Measurements from ENCODE around the gene AKAP13.
"Not testable (repeated sequence)": the region's sequence is repeated elsewhere in the genome, so short reads cannot be mapped to it uniquely, and the experiment has no call there.

Gene AKAP13

DNA sequence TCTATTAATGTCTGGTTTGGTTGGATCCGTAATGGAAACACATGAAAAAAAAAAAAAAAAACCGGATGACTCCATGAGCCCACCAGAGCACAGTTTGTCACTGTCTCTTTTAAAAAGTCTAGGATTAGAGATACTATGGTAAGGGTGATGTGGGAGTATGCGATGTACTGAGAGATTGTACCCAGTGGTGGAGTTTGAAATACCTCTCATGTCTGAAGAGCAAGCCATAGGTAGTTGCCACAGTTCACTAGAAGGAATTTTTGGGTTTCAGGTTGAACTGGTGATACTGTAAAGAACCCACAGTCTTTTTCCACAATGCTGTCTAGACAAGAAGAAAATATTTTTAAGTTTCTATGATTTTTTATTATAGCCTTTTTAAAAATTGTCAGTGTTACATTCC lies 281.5 kb downstream of the AKAP13 start:
- no peak for DNase-seq

DNA sequence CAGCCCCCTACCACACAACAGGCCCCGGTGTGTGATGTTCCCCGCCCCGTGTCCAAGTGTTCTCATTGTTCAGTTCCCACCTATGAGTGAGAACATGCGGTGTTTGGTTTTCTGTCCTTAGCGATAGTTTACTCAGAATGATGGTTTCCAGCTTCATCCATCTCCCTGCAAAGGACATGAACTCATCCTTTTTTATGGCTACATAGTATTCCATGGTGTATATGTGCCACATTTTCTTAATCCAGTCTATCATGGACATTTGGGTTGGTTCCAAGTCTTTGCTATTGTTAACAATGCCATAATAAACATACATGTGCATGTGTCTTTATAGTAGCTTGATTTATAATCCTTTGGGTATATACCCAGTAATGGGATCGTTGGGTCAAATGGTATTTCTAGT lies 285.3 kb downstream of the AKAP13 start:
- DNase-seq: not testable (repeated sequence)

DNA sequence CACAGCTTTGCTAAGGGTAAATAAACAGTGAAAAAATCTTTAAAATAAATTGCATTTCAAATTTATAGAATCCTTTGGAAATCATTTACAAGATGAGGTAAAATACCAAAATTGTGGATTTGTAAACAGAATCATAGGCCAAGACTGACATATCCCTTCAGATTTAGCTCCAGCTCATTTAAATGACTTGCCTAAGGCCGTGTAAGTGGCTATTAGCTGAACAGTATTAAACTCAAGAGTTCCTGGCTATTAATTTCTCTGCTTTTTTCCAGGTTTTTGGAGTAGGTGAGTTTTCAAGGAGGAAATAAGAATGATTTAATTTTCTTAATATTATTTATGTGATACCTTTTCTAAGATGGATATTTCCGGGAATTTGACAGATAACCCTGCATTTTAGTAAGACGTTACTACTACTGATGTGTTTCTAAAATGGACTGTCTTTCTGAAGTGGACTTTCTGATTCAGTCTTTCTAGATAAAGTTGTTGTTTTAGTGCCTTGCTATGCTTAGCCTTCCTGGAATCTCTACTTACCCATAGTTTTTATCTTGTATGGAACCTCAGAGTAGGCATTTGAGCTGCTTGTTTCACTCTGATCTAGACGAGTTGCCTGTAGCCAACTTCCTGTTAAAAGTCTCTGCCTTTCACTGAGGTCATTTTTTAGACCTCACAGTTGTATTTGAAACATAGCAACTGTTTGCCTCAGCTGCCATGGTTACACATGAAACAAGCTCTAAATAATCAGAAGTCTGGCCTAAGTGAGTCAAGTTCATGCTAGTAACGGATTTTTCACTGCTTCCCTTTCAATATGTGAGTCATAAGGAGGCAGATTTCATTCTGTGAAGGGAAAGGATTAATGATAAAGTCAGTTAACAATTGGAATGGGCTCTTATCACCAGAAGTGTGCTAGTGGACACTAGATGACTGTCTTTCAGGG lies 287.4 kb downstream of the AKAP13 start:
- no peak for DNase-seq

DNA sequence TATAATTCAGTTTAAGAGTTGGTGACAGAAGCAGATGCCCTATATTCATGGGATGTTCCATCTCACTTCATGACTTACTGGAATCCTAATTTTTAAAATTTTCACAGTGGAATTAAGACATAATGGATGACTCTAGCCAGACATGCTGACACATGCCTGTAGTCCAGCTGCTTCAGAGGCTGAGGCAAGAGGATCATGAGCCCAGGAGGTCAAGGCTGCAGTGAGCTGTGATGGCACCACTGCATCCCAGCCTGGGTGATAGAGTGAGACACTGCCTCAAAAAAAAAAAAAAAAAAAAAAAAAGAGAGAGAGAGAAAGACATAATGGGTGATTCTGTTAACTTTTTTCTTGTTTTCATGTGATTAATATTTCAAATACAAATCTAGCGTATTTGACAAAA lies 290.8 kb downstream of the AKAP13 start:
- no peak for DNase-seq

DNA sequence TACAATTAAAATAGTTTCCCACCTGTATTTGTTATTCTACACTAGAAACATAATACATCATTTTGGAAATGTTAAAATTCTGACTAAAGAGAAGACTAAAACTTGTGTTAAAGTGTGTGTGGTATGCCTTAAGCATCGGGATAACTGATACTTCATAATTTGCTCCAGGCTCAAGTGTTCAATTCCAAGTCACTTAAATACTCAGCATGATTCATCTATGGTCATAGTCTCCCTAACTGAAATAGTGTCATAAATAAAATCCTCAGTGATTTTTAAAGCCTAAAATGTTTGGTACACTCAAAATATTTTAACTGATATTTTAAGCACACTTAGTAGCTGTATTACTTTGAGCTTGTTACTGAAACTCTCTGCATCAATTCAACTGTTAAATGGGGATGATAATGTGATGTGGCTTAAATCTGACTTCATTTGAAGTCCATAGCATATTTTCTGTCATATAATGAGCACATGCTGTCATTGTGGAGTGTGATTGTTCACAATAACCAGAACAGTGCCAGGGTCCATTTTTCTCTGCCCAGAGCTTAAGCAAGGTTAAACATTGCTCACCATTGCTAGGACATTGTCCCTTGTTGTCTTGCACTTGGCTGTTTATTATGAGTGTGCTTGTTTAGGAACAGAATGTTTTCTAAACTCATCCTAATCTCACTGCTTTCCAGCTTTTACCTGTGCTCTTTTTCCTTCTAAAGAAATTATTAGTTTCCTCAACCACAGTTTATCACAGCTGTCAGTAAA lies 292.1 kb downstream of the AKAP13 start:
- DNase-seq: no peak

DNA sequence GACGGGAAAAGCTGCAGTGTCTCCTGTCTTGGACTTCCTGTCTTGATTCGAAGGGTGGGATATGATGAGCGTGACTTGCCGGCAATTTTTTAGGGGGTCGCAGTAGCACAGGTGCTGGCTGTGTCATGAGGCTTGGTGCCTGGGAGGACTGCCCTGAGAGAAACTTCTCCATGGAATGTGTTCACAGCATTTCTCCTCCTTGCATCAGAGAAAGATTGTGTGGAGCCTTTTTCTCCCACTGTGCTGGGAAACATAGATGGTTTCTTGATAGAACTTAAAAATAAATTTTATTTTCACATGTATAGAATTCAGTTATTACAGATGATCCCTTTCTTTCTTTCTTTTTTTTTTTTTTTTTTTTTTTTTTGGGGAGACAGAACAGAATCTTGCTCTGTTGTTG lies 292.9 kb downstream of the AKAP13 start:
- DNase-seq: no peak

DNA sequence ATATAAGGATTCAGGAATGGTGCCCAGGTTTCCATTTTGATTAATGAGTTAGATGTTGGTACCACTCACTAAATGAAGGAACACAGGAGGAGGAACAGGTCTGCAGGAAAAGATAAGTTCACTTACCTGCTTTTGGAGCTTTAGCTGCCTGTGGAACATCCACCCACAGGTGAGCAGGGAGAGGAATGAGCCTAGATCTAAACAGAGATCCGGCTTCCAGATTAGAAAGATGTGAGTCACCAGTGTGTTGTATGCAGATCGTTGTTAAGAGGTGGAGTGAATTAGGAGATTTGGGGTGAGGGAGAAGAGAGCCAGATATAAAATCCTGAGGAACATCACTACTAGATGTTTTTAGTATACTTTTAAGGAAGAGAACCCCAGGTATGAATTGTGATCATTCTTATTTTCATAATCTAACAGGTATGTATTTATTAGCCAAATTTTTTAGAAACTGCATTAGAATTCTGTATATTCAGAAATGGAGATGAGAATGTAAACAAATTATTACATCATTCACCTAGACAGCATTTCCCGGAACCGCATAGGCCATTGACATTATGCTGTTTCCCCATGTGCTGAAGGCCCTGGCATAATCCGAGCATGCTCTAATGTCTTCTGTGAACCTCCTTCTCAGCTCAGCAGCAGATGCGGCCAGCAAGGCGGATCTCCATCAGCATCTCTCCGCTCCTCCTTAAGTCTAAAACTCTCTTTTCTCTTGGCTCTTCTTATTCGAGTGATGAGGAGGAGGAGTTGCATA lies 296.1 kb downstream of the AKAP13 start:
- DNase-seq: no peak

DNA sequence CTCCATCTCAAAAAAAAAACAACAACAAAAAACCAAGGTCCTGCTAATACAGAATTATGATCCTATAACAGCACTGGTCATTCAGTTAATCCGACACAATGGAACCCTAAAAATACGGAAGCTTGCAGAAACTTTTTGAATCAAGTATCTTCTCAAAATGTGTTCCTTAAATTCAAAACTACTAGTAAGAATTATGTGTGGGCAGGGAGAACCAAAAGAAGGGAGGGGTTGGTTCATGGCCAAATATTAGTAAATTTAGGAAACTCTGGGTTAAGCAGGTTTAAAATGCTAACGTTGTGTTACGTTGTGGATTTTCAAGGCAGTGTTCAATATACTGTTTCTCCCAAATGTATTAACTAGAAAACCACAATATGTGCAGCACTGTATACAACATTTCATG lies 298.8 kb downstream of the AKAP13 start:
- no peak for DNase-seq

DNA sequence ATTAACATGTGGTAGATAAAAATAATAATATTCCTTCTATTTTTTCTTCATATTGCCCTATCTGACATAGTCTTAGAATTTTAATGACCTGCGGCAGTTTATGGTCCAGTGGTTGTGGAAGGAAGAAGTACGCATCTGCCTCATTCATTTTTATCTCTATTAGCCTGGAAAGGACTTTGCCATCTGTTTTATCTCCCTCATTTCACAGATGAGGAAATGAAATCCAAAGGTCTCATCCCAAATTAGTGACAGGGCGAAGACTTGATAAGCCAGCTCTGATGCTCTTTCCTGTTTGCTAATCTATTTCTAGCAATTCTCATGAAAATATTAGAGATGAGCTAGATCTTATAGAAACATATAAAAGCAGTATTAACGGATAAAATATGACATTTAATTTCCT lies 301.0 kb downstream of the AKAP13 start:
- DNase-seq: no peak

DNA sequence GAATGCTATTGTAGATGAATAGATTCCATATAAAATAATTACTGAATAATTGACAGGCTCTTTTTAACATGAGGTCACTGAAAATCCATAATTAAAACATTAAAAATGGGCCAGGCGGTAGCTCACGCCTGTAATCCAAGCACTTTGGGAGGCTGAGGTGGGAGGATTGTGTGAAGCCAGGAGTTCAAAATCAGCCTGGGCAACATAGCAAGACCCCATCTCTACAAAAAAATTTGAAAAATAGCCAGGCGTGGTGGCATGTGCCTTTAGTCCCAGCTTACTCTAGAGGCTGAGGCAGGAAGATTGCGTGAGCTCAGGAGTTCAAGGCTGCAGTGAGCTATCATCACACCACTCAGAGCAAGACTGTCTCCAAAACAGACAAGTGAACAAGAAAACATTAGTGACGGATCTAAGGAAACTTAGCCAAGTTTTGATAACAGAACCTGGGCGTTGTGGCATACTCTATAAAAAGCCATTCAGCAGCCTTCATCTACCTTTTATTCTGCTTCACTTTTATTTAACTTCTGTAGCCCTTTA lies 303.8 kb downstream of the AKAP13 start:
- DNase-seq: no peak

DNA sequence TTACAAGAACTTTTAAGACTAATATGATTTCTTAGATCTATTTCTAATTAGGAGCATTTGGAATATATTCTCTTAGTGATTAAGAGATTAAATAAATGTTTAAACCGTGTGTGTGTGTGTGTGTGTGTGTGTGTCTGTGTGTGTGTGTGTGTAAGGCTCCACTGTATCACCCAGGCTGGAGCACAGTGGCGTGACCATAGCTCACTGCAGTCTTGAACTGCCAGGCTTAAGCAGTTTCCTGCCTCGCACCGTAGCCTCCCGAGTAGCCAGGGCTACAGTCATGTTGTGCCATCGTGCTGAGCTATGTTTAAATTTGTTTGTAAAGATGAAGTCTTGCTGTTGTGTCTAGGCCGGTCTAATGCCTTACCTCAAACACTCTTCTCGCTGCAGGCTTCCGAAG lies 305.0 kb downstream of the AKAP13 start:
- DNase-seq: no peak

DNA sequence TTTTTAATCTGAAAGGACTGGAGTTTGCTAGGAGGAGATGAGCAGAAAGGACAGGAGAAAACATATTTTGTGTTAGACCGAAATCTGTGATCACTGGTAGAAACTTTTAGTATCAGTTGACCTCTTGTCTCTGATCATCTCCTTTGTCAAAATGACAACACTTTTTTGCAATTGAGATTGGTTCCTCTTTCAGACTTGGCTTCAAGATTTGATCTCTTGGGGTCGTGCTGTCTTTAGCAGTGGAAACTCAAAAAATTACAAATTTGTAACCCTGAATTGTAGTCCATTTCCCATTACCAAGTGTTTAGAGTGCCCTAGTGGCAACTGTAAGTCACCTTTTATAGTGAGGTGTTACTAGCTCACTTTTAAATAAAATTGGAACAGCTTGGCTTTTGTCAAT lies 306.9 kb downstream of the AKAP13 start:
- DNase-seq: no peak

DNA sequence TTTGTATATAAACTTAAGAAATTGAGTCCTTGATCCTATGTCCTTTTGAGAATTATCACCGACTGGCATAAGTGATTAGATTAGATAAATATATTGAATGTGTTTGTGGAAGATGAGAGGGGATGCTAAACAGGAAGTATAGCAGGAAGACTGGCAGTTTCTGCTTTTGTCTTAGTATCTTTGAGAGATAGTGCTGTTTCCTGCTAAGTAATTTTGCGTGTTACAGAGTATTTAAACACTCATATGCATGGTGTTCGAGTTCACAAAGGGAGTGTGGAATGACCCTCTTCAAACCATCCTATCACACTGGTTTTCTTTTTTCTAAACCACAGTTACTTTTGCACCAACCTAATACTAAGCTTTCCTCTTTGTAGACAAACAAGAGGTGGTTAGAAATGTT lies 308.3 kb downstream of the AKAP13 start:
- DNase-seq: no peak

DNA sequence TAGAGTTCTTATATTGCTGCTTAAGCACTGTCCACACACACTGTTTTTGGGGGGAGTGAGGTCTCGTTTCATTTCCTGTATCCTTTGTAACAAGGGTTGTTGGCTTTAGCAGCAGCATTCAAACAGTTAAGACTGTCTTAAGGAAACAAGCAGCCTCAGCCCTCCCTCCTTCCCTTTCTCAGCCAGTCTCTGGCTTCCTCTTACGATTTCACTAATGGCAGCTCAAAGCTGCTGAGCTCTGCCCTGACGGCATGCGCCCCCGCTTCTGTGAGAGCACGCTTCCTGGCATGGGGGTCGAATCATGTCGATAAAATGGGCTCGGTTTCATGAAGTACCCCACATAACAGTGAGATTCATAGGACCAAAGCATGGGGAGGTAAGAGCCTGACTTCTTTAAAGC lies 309.3 kb downstream of the AKAP13 start:
- DNase-seq: peak in 28 of 56 donors; percentile 2 to 56 (median 16)

DNA sequence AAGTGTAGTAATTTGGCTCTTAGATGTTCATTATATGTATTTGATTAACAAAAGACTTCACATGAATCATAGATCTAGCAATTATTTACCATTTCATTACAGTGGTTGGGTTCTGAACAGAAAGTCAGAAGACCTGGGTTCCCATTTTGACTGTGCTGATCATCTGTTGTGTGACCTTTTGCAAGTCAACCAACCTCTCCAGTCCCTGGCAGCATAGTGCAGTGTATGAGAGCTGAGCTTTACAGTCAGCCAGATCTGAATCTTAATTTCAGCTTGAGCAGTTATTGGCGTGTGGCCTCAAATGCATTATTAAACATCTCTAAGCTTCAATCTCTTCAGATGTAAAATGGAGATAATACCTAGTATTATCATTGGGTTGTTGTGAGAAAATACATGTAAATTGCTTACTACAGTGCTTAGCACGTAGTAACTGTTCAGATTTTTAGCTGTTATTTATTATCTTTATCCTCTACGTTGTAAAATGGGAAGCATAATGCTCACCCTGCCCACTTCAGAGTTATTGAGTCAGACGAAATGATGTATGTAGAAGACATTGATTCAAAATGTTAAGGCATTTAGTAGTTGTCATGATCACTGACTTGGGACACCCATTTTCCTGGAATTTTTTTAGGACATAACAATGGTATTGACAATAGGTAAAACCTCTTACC lies 310.3 kb downstream of the AKAP13 start:
- DNase-seq: no peak

DNA sequence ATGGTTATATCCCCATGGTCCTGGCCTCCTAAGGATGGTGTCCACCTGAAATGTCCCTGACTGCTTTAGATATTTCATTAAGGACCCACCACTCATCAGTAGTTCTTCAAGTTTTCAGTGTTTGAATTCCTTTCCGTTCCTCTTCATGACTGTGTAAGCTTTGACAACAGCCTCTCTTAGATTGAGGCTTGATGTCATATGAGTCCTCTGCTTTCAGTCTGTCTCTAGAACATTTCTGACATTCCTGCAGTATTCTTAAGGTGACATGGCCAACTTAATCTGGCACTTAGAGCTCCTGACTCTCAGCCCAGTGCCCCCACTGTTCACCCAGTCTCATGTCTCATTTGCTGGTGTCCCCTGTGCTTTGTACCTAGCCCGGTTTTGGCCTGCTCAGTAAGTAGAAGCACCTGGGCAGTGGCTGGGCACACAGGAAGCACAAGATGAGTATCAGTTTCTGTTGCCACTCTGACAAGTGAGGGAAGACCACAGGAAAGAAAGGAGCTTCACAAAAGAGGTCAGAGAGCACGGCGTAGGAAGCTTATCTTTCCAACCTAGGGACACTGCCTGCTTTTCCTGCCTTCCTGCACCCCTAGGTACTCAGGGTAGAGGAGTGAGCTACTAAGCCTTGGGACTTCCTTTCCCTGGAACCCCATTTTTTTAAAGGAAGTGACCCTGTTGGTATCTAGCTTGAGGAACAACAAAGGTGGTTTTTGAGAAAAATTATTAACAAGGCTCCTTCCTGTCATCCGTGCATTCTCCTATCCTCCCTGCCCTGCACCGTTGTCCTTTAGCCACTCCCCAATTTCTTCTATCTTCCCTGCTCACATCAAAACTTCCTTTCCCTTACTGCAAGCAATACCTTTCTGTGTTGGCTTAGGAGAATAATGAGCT lies 311.2 kb downstream of the AKAP13 start:
- DNase-seq: no peak

DNA sequence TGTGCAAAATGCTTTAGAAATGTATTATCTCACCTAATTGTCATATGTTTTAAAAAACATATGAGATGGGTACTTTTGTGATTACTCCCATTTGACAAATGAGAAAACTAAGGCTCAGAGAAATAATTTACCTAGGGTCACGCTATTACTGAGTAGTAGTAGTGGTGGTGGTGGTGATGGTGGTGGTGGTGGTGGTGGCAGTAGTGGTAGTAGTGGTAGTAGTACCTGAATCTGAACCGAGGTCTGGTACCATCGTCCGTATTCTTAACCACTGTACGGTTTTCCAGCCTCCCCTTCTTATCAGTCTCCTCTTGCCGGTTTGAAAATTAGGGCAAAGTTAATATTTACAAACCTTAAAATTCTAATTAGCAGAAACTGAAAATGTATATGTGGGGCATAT lies 311.9 kb downstream of the AKAP13 start:
- DNase-seq: no peak

DNA sequence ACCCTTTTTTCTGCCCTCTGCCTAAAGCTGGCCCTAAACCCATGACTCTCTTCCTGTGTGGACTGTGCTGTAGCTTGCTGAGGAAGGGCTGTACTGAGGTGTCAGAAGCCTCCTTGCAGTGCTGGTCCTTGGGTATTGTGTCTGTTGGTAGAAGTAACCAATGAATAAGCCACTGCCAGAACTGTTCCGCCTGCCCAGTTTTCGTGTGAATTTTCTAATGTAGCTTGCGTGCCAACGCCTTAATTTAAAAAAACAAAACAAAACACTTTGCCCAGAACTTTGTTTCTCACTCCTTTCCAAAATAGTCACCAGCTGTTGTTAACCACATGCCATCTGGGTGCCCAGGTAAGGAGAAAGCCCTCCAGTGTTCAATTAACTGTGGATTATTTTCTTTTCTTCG lies 312.5 kb downstream of the AKAP13 start:
- DNase-seq: peak in 1 of 56 donors; percentile 11

DNA sequence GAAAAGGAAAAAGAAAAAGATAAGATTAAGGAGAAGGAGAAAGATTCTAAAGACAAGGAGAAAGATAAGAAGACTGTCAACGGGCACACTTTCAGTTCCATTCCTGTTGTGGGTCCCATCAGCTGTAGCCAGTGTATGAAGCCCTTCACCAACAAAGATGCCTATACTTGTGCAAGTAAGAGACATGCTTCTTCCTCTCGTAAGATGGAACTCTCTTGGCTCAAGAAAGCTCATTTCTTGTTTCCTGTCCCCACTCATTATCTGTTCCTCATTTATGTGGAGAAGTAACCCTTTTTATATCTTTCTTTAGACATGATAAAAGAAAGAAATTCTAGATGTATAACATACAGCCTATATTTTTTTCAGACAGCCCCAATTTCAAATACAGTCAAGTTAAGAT lies 312.9 kb downstream of the AKAP13 start:
- no peak for DNase-seq

DNA sequence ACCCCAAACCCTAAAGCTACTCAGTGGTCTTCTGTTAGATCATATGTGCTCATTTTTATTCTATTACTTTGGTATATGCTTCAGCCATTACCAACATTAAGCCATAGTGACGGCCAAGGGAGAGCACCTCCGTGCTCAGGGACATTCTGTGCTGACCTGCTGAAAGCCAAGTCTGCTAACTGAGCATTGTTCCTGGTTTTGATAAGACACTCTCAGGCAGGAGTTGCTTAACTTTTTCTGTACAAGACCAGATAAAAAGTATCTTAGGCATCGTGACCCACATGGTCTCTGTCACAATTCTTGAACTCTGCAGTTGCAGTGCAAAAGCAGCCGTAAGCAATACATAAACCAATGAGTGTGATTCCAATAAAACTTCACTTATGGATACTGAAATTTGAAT lies 313.7 kb downstream of the AKAP13 start:
- no peak for DNase-seq
